CD14-positive monocyte (primary cell): ENCODE data around the gene MED13L. TPM values are rescaled to one million over a fixed set of nuclear protein-coding genes. Genes with fewer than 3 reads are reported as not detected.
"Not testable (repeated sequence)": the region's sequence is repeated elsewhere in the genome, so short reads cannot be mapped to it uniquely, and the experiment has no call there.

ENCODE experiments used
- DNase-seq, 3 donors: peaks; one replicate each; pipeline ENCODE4 v3.0.0-alpha.2; 2011 to 2022
- H2AFZ ChIP-seq: 2 replicates; pipeline ENCODE4 v1.6.0; 2012; ENCODE audit warnings: mild to moderate bottlenecking, low read depth, low read length, inconsistent platforms; ENCODE audit not compliant: insufficient read depth, poor library complexity, severe bottlenecking
- H3K27ac ChIP-seq, 2 donors: 1 replicate in 1 of 2; 2 replicates in 1 of 2; pipeline ENCODE4 v1.5.1; 2012 to 2013; ENCODE audit warnings: low read length in 2 of 2, control low read depth in 1 of 2, inconsistent platforms in 1 of 2, low read depth in 1 of 2, mild to moderate bottlenecking in 1 of 2
- H3K27me3 ChIP-seq, 2 donors: one replicate each; pipeline versions ENCODE4 v1.6.0 to v1.6.1; 2011 to 2013; ENCODE audit warnings: low read length in 2 of 2; ENCODE audit not compliant: control insufficient read depth in 2 of 2, insufficient read depth in 2 of 2
- H3K36me3 ChIP-seq, 2 donors: replicated peaks in 1 of 2; 1 replicate in 1 of 2; 2 replicates in 1 of 2; pipeline versions ENCODE4 v1.5.1 to v1.6.1; 2012 to 2013; ENCODE audit warnings: low read length in 2 of 2, control low read depth in 1 of 2, inconsistent platforms in 1 of 2, mild to moderate bottlenecking in 1 of 2; ENCODE audit not compliant: insufficient read depth in 2 of 2, control insufficient read depth in 1 of 2
- H3K4me1 ChIP-seq, 2 donors: 1 replicate in 1 of 2; 2 replicates in 1 of 2; pipeline versions ENCODE4 v1.5.1 to v1.6.1; 2012 to 2013; ENCODE audit warnings: low read length in 2 of 2, control low read depth in 1 of 2, inconsistent platforms in 1 of 2, mild to moderate bottlenecking in 1 of 2, moderate library complexity in 1 of 2; ENCODE audit not compliant: insufficient read depth in 2 of 2, control insufficient read depth in 1 of 2
- H3K4me2 ChIP-seq: replicated peaks from 2 replicates; pipeline ENCODE3; 2012; ENCODE audit warnings: low read length, moderate library complexity, mild to moderate bottlenecking; ENCODE audit not compliant: poor library complexity, severe bottlenecking; ENCODE audit errors: extremely low read depth
- H3K4me3 ChIP-seq, 3 experiments: fragments of 200-600 bp in 1 of 3; sonication (generic) in 1 of 3; replicated peaks in 1 of 3; 1 replicate in 2 of 3; 2 replicates in 1 of 3; pipeline ENCODE4 v1.5.1; 2011 to 2013; ENCODE audit warnings: low read length in 3 of 3, mild to moderate bottlenecking in 3 of 3, control low read depth in 2 of 3, low read depth in 2 of 3, inconsistent platforms in 1 of 3, moderate library complexity in 1 of 3
- H3K79me2 ChIP-seq: 2 replicates; pipeline ENCODE4 v1.6.0; 2012; ENCODE audit warnings: mild to moderate bottlenecking, control low read depth, inconsistent platforms, low read length, moderate library complexity; ENCODE audit not compliant: insufficient read depth
- H3K9ac ChIP-seq: 2 replicates; pipeline ENCODE4 v1.6.0; 2017; ENCODE audit warnings: low read length, mild to moderate bottlenecking; ENCODE audit not compliant: insufficient read depth, poor library complexity, severe bottlenecking
- H3K9me3 ChIP-seq, 2 donors: replicated peaks in 1 of 2; 1 replicate in 1 of 2; 2 replicates in 1 of 2; pipeline versions ENCODE4 v1.5.1 to v1.6.1; 2012 to 2013; ENCODE audit warnings: low read length in 2 of 2, control low read depth in 1 of 2; ENCODE audit not compliant: control insufficient read depth in 1 of 2, insufficient read depth in 1 of 2
- H4K20me1 ChIP-seq: 2 replicates; pipeline ENCODE4 v1.6.0; 2012; ENCODE audit warnings: mild to moderate bottlenecking, low read length, control low read depth, moderate library complexity; ENCODE audit not compliant: insufficient read depth
- H3K27ac Mint-ChIP-seq, 7 donors: one replicate each; pipeline ENCODE4 v1.8.0; 2020; ENCODE audit warnings: mild to moderate bottlenecking in 7 of 7, mixed read lengths in 7 of 7, moderate library complexity in 6 of 7, inconsistent platforms in 2 of 7
- H3K27me3 Mint-ChIP-seq, 3 donors: one replicate each; pipeline ENCODE4 v1.8.0; 2021 to 2022; ENCODE audit warnings: low read depth in 3 of 3, mild to moderate bottlenecking in 3 of 3, mixed read lengths in 3 of 3, moderate library complexity in 3 of 3, inconsistent platforms in 1 of 3
- H3K36me3 Mint-ChIP-seq, 2 donors: one replicate each; pipeline ENCODE4 v1.8.0; 2020; ENCODE audit warnings: mixed read lengths in 2 of 2, inconsistent platforms in 1 of 2, mild to moderate bottlenecking in 1 of 2
- H3K4me1 Mint-ChIP-seq: one replicate; pipeline ENCODE4 v1.8.0; 2020; ENCODE audit warnings: mild to moderate bottlenecking, mixed read lengths
- H3K4me3 Mint-ChIP-seq, 2 donors: one replicate each; pipeline ENCODE4 v1.8.0; 2020; ENCODE audit warnings: mild to moderate bottlenecking in 2 of 2, mixed read lengths in 2 of 2, moderate library complexity in 1 of 2
- H3K9me3 Mint-ChIP-seq, 7 donors: one replicate each; pipeline ENCODE4 v1.8.0; 2020 to 2022; ENCODE audit warnings: mixed read lengths in 7 of 7, mild to moderate bottlenecking in 6 of 7, moderate library complexity in 6 of 7, inconsistent platforms in 2 of 7
- CTCF ChIP-seq: fragments of 200-600 bp; IDR thresholded peaks from one replicate; pipeline ENCODE4 v1.8.0; 2022; ENCODE audit warnings: antibody characterized with exemption, mild to moderate bottlenecking
- WGBS: methylation state at CpG from one replicate; pipeline ENCODE4 v1.1.5; 2013; ENCODE audit warnings: missing lambda C conversion rate; ENCODE audit not compliant: insufficient coverage; 5-methylcytosine and 5-hydroxymethylcytosine counted together
- intact Hi-C, 2 donors: fragments of 100-400 bp; cut with micrococcal nuclease; formaldehyde crosslinking; loops; one replicate each; pipeline versions ENCODE4 v1.15.0 to v1.15.1; 2023
- polyA plus RNA-seq, 3 donors: library from polyadenylated mRNA; depleted of rRNA in 1 of 3; unstranded in 2 of 3; stranded (reverse) in 1 of 3; fragments of 300-500 nt in 2 of 3; fragments of >200 nt in 1 of 3; fragmentation: Illumina TruSeq in 2 of 3; gene quantifications; 1 replicate in 2 of 3; 2 replicates in 1 of 3; pipeline ENCODE4 v1.2.3, GENCODE V29; 2012 to 2021

The MED13L gene
- polyA plus RNA-seq, 3 donors, result 4.4 to 42.0 (median 7.5) TPM

GRCh38 chr12:116241157-116241759 is 36.2 kb downstream of the MED13L start:
- Histone ChIP-seq H3K4me2 (no peak overlapping the region), H3K27me3 (no peaks in the 10 kb centered on the region), H3K4me1 (peaks cover 23 to 49% of the 10 kb centered on the region in 2 donors), H3K27ac (peak overlapping the region in 1 of 2 donors; percentile 33), H3K79me2 (peaks cover 100% of the 10 kb centered on the region), H2AFZ (no peak overlapping the region), H3K9ac (no peak overlapping the region), H3K4me3 (no peak overlapping the region), H3K9me3 (no peaks in the 10 kb centered on the region), H4K20me1 (peaks cover 100% of the 10 kb centered on the region), H3K36me3 (peaks cover 0 to 8% of the 10 kb centered on the region in 2 donors)
- no peaks in the 10 kb centered on the region for H3K27me3 Mint-ChIP-seq
- H3K36me3 Mint-ChIP-seq, result peaks cover 7 to 12% of the 10 kb centered on the region in 2 donors
- TF ChIP-seq CTCF, result no peak
- peaks cover 71% of the 10 kb centered on the region for H3K4me1 Mint-ChIP-seq
- peaks cover 0 to 1% (median 0%) of the 10 kb centered on the region in 7 donors for H3K9me3 Mint-ChIP-seq
- H3K4me3 Mint-ChIP-seq, result no peak overlapping the region
- no peak for DNase-seq
- WGBS, result 80% methylated on average over 1 of the region's 9 CpGs
- intact Hi-C loops, result no loop called here
- H3K27ac Mint-ChIP-seq, result no peak overlapping the region

- peaks cover 0 to 10% of the 10 kb centered on the region in 2 donors for H3K36me3 ChIP-seq
- 97% methylated on average over 11 of the region's 13 CpGs for WGBS
- not testable (repeated sequence) for H3K4me3 ChIP-seq, H3K9ac ChIP-seq, H3K9me3 Mint-ChIP-seq, DNase-seq, H3K27ac ChIP-seq, H3K4me2 ChIP-seq, H3K4me3 Mint-ChIP-seq, H3K27me3 ChIP-seq, H2AFZ ChIP-seq, H3K27me3 Mint-ChIP-seq, H3K9me3 ChIP-seq
- Mint-ChIP-seq H3K4me1 (peaks cover 48% of the 10 kb centered on the region), H3K36me3 (peaks cover 13 to 15% of the 10 kb centered on the region in 2 donors), H3K27ac (peak overlapping the region in 2 of 7 donors; percentile 21 to 45)
- intact Hi-C loops, result loop anchor here in 1 of 2 donors (10.0 kb wide), 1 partner anchor 174 kb away; no protein-coding TSS in a partner anchor
- H3K79me2 ChIP-seq, result peaks cover 100% of the 10 kb centered on the region
- peaks cover 2 to 24% of the 10 kb centered on the region in 2 donors for H3K4me1 ChIP-seq
- peaks cover 100% of the 10 kb centered on the region for H4K20me1 ChIP-seq
Observed at GRCh38 chr12:116238570-116239119, 38.8 kb downstream of the MED13L start.
